Measurements from ENCODE around the gene GTPBP6.

GTPBP6 gene

GRCh38 chrX:345020-345925, 26.7 kb upstream of the GTPBP6 start:
- peaks cover 5 to 7% of the 10 kb centered on the region in 2 donors for H3K36me3 ChIP-seq (ENCODE audit: control insufficient read depth in 1 of 2, insufficient read depth in 2 of 2, low read length in 2 of 2)
- no peaks in the 10 kb centered on the region for H3K4me1 ChIP-seq (ENCODE audit: control insufficient read depth in 1 of 2, insufficient read depth in 2 of 2, low read length in 2 of 2)
- no peak overlapping the region for H3K27ac ChIP-seq (ENCODE audit: low read depth, low read length)
- H3K4me3 ChIP-seq (ENCODE audit: low read depth in 1 of 2, low read length in 2 of 2) = no peak overlapping the region
- no peaks in the 10 kb centered on the region for H3K9me3 ChIP-seq (ENCODE audit: control insufficient read depth in 1 of 2, low read length in 2 of 2)
- no peak overlapping the region for H3K9ac ChIP-seq (ENCODE audit: low read depth in 1 of 2, low read length in 2 of 2)
- H3K27me3 ChIP-seq (ENCODE audit: control insufficient read depth in 1 of 2, insufficient read depth in 2 of 2, low read length in 2 of 2) = no peaks in the 10 kb centered on the region

DNA sequence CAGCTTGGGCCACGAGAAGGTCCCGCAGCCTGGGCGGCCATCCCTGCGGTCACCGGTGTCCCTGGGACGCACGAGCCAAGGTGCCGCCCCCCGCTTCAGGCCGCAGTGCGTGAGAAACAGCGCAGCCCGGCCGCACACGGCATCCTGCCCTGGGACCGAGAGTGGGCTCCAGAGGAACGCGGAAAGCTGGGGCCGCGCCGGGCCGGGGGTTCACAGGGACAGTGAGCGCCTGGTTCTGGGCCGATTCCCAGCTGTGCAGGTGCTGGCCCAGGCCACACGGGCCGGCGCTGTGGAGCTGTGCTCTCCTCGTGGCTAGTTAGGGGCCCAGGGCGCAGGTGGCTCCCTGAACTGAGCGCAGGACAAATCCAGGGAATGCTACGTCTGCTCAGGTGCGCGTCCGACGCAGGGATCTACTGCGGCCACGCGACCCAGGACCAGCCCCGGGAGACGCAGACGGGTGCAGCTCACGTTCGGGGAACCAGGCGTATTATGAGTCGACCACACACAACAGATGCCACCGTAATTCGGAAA, 25.8 kb upstream of the GTPBP6 start:
- H3K27ac ChIP-seq (ENCODE audit: low read depth, low read length) = no peak overlapping the region
- no peak overlapping the region for H3K9ac ChIP-seq (ENCODE audit: low read depth in 1 of 2, low read length in 2 of 2)
- H3K4me3 ChIP-seq (ENCODE audit: low read depth in 1 of 2, low read length in 2 of 2) = no peak overlapping the region
- peaks cover 5 to 7% of the 10 kb centered on the region in 2 donors for H3K36me3 ChIP-seq (ENCODE audit: control insufficient read depth in 1 of 2, insufficient read depth in 2 of 2, low read length in 2 of 2)
- H3K4me1 ChIP-seq (ENCODE audit: control insufficient read depth in 1 of 2, insufficient read depth in 2 of 2, low read length in 2 of 2) = no peaks in the 10 kb centered on the region
- no peaks in the 10 kb centered on the region for H3K27me3 ChIP-seq (ENCODE audit: control insufficient read depth in 1 of 2, insufficient read depth in 2 of 2, low read length in 2 of 2)
- no peaks in the 10 kb centered on the region for H3K9me3 ChIP-seq (ENCODE audit: control insufficient read depth in 1 of 2, low read length in 2 of 2)

DNA sequence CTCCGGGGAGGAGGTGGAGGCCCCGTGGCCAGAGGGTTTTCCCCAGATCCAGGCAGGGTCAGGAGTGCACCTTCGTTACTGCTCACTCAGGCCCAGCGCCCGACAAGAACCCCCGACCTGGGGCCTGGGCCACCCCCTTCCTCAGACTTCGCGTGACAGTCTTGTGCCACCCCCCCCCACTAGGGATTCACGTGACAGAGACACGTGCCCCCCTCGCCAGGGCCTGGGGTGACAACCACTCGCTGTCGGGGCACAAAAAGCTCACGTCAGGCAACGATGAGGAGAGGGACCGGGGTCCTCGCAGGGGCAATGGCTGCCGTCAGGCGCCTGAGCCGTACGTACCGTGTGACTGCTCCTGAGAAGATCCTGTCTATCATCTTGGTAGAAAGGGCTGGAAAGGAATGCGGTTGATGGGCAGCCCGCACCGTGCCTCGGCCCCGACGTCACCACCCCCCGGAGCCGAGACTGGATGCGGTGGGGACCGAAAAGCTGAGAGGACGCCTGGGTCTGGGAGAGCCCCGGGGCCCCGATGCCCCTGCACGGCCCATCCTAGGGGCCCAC, 23.0 kb upstream of the GTPBP6 start:
- H3K9ac ChIP-seq (ENCODE audit: low read depth in 1 of 2, low read length in 2 of 2) = no peak overlapping the region
- H3K27ac ChIP-seq (ENCODE audit: low read depth, low read length) = no peak overlapping the region
- no peak overlapping the region for H3K4me3 ChIP-seq (ENCODE audit: low read depth in 1 of 2, low read length in 2 of 2)
- H3K4me1 ChIP-seq (ENCODE audit: control insufficient read depth in 1 of 2, insufficient read depth in 2 of 2, low read length in 2 of 2) = no peaks in the 10 kb centered on the region
- H3K9me3 ChIP-seq (ENCODE audit: control insufficient read depth in 1 of 2, low read length in 2 of 2) = no peaks in the 10 kb centered on the region
- no peaks in the 10 kb centered on the region for H3K27me3 ChIP-seq (ENCODE audit: control insufficient read depth in 1 of 2, insufficient read depth in 2 of 2, low read length in 2 of 2)
- peaks cover 5 to 8% of the 10 kb centered on the region in 2 donors for H3K36me3 ChIP-seq (ENCODE audit: control insufficient read depth in 1 of 2, insufficient read depth in 2 of 2, low read length in 2 of 2)

DNA sequence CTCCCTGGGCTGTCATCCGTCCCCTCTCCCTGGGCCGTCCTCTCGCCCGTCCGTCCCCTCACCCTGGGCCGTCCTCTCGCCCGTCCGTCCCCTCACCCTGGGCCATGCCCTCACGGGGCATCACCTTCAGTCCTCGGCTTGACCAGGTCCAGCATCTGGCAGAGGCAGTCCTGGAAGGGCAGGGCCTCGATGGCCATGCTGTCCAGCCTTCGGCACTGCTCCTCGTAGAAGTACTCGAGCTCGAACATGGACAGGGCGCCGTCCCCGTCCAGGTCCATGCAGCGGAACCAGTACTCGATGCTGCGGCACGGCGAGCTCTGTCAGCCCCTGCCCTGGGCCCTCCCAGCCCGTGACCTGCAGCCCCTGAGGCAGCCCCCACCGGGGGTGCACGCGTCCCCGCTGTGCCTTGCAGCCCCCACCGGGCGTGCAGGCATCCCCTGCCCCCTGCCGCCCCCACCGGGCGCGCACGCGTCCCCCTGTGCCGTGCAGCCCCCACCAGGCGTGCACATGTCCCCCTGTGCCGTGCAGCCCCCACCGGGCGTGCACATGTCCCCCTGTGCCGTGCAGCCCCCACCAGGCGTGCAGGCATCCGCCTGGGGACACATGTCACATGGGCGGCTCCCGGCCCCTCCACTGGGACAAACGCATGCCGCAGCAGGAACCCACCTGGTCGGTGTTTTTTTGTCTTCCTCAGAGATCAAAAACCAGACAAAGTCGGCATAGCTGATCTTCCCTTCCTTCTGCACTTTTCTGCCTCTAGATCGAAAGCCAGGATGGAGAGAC, 22.2 kb upstream of the GTPBP6 start:
- H3K27ac ChIP-seq (ENCODE audit: low read depth, low read length) = no peak overlapping the region
- H3K9me3 ChIP-seq (ENCODE audit: control insufficient read depth in 1 of 2, low read length in 2 of 2) = no peaks in the 10 kb centered on the region
- H3K9ac ChIP-seq (ENCODE audit: low read depth in 1 of 2, low read length in 2 of 2) = no peak overlapping the region
- H3K4me1 ChIP-seq (ENCODE audit: control insufficient read depth in 1 of 2, insufficient read depth in 2 of 2, low read length in 2 of 2) = no peaks in the 10 kb centered on the region
- H3K36me3 ChIP-seq (ENCODE audit: control insufficient read depth in 1 of 2, insufficient read depth in 2 of 2, low read length in 2 of 2) = peaks cover 5 to 7% of the 10 kb centered on the region in 2 donors
- no peaks in the 10 kb centered on the region for H3K27me3 ChIP-seq (ENCODE audit: control insufficient read depth in 1 of 2, insufficient read depth in 2 of 2, low read length in 2 of 2)
- H3K4me3 ChIP-seq (ENCODE audit: low read depth in 1 of 2, low read length in 2 of 2) = no peak overlapping the region

- Histone ChIP-seq H3K9ac (ENCODE audit: low read depth in 1 of 2, low read length in 2 of 2) (no peak overlapping the region), H3K4me3 (ENCODE audit: low read depth in 1 of 2, low read length in 2 of 2) (no peak overlapping the region), H3K4me1 (ENCODE audit: control insufficient read depth in 1 of 2, insufficient read depth in 2 of 2, low read length in 2 of 2) (no peaks in the 10 kb centered on the region), H3K27ac (ENCODE audit: low read depth, low read length) (no peak overlapping the region), H3K36me3 (ENCODE audit: control insufficient read depth in 1 of 2, insufficient read depth in 2 of 2, low read length in 2 of 2) (peaks cover 5 to 7% of the 10 kb centered on the region in 2 donors), H3K27me3 (ENCODE audit: control insufficient read depth in 1 of 2, insufficient read depth in 2 of 2, low read length in 2 of 2) (no peaks in the 10 kb centered on the region), H3K9me3 (ENCODE audit: control insufficient read depth in 1 of 2, low read length in 2 of 2) (no peaks in the 10 kb centered on the region)
These were observed 21.5 kb upstream of the GTPBP6 start for GRCh38 chrX:340121-340520.

DNA sequence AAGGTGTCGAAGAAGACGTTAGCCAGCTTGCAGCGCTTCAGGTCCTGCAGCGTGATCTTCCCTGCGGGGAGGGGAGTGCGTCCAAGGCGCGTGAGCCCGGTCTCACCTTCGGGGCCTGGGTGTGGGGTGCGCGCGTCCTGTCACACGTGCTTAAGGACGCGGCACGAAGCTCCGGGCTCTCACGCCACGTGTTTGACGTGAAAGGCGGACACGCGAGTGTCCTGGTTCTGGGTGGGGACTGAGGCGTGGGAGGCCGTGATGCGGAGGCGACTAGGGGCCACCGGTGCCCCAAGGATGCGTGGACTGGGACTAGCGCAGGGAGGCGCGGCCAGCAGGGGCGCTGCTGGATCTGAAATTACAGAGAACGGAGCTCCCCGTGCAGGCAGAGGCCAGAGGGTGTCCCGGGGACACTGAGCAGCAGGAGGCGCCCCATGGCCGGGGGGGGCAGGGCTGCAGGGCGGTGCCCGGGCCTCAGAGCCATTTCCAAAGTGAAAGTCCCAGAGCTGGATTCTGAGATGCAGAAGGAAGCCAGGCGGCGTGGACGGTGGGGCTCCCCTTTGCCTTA, 20.3 kb upstream of the GTPBP6 start:
- Histone ChIP-seq H3K27me3 (ENCODE audit: control insufficient read depth in 1 of 2, insufficient read depth in 2 of 2, low read length in 2 of 2) (no peaks in the 10 kb centered on the region), H3K4me1 (ENCODE audit: control insufficient read depth in 1 of 2, insufficient read depth in 2 of 2, low read length in 2 of 2) (no peaks in the 10 kb centered on the region), H3K4me3 (ENCODE audit: low read depth in 1 of 2, low read length in 2 of 2) (no peak overlapping the region), H3K9ac (ENCODE audit: low read depth in 1 of 2, low read length in 2 of 2) (no peak overlapping the region), H3K36me3 (ENCODE audit: control insufficient read depth in 1 of 2, insufficient read depth in 2 of 2, low read length in 2 of 2) (peaks cover 0 to 3% of the 10 kb centered on the region in 2 donors), H3K9me3 (ENCODE audit: control insufficient read depth in 1 of 2, low read length in 2 of 2) (no peaks in the 10 kb centered on the region), H3K27ac (ENCODE audit: low read depth, low read length) (no peak overlapping the region)

GRCh38 chrX:338281-338835, 19.8 kb upstream of the GTPBP6 start:
- Histone ChIP-seq H3K4me1 (ENCODE audit: control insufficient read depth in 1 of 2, insufficient read depth in 2 of 2, low read length in 2 of 2) (no peaks in the 10 kb centered on the region), H3K9me3 (ENCODE audit: control insufficient read depth in 1 of 2, low read length in 2 of 2) (no peaks in the 10 kb centered on the region), H3K27ac (ENCODE audit: low read depth, low read length) (no peak overlapping the region), H3K9ac (ENCODE audit: low read depth in 1 of 2, low read length in 2 of 2) (no peak overlapping the region), H3K27me3 (ENCODE audit: control insufficient read depth in 1 of 2, insufficient read depth in 2 of 2, low read length in 2 of 2) (no peaks in the 10 kb centered on the region), H3K4me3 (ENCODE audit: low read depth in 1 of 2, low read length in 2 of 2) (no peak overlapping the region), H3K36me3 (ENCODE audit: control insufficient read depth in 1 of 2, insufficient read depth in 2 of 2, low read length in 2 of 2) (peaks cover 0 to 5% of the 10 kb centered on the region in 2 donors)

GRCh38 chrX:337331-337831, 18.8 kb upstream of the GTPBP6 start:
- H3K36me3 ChIP-seq (ENCODE audit: control insufficient read depth in 1 of 2, insufficient read depth in 2 of 2, low read length in 2 of 2) = peaks cover 0 to 6% of the 10 kb centered on the region in 2 donors
- no peaks in the 10 kb centered on the region for H3K27me3 ChIP-seq (ENCODE audit: control insufficient read depth in 1 of 2, insufficient read depth in 2 of 2, low read length in 2 of 2)
- no peak overlapping the region for H3K9ac ChIP-seq (ENCODE audit: low read depth in 1 of 2, low read length in 2 of 2)

GRCh38 chrX:336227-336626, 17.6 kb upstream of the GTPBP6 start:
- H3K36me3 ChIP-seq (ENCODE audit: control insufficient read depth in 1 of 2, insufficient read depth in 2 of 2, low read length in 2 of 2) = peaks cover 0 to 6% of the 10 kb centered on the region in 2 donors
- no peak overlapping the region for H3K9ac ChIP-seq (ENCODE audit: low read depth in 1 of 2, low read length in 2 of 2)
- peaks cover 1 to 5% of the 10 kb centered on the region in 2 donors for H3K27me3 ChIP-seq (ENCODE audit: control insufficient read depth in 1 of 2, insufficient read depth in 2 of 2, low read length in 2 of 2)
- no peak overlapping the region for H3K4me3 ChIP-seq (ENCODE audit: low read depth in 1 of 2, low read length in 2 of 2)
- H3K4me1 ChIP-seq (ENCODE audit: control insufficient read depth in 1 of 2, insufficient read depth in 2 of 2, low read length in 2 of 2) = no peaks in the 10 kb centered on the region
- H3K27ac ChIP-seq (ENCODE audit: low read depth, low read length) = no peak overlapping the region
- no peaks in the 10 kb centered on the region for H3K9me3 ChIP-seq (ENCODE audit: control insufficient read depth in 1 of 2, low read length in 2 of 2)

More at GRCh38 chrX:337331-337831, 18.8 kb upstream of the GTPBP6 start:
- Histone ChIP-seq H3K9me3 (ENCODE audit: control insufficient read depth in 1 of 2, low read length in 2 of 2) (no peaks in the 10 kb centered on the region), H3K27ac (ENCODE audit: low read depth, low read length) (no peak overlapping the region), H3K4me1 (ENCODE audit: control insufficient read depth in 1 of 2, insufficient read depth in 2 of 2, low read length in 2 of 2) (no peaks in the 10 kb centered on the region), H3K4me3 (ENCODE audit: low read depth in 1 of 2, low read length in 2 of 2) (no peak overlapping the region)
